Neuronal stem cell (in vitro differentiated cells): ENCODE measurements around the gene RUNX2.

Experiments used
- DNase-seq: peaks from one replicate; pipeline ENCODE4 v3.0.0-alpha.2; 2013; ENCODE audit warnings: low spot score
- H2AFZ ChIP-seq: one replicate; pipeline ENCODE4 v1.6.1; 2013; ENCODE audit warnings: mild to moderate bottlenecking, low read length, inconsistent platforms
- H2AK5ac ChIP-seq: 2 replicates; pipeline ENCODE4 v1.6.1; 2013; ENCODE audit warnings: low read depth, mild to moderate bottlenecking, inconsistent platforms, low read length, moderate library complexity, mixed read lengths
- H2BK120ac ChIP-seq: 2 replicates; pipeline ENCODE4 v1.6.1; 2013; ENCODE audit warnings: low read depth, mild to moderate bottlenecking, inconsistent platforms, low read length, moderate library complexity, mixed read lengths
- H2BK12ac ChIP-seq: one replicate; pipeline ENCODE4 v1.6.1; 2013; ENCODE audit warnings: low read length, inconsistent platforms
- H2BK15ac ChIP-seq: 2 replicates; pipeline ENCODE4 v1.6.1; 2013; ENCODE audit warnings: mild to moderate bottlenecking, low read length, inconsistent platforms, mixed read lengths
- H2BK5ac ChIP-seq: one replicate; pipeline ENCODE4 v1.6.1; 2013; ENCODE audit warnings: inconsistent platforms, mild to moderate bottlenecking, low read length, moderate library complexity
- H3K14ac ChIP-seq: one replicate; pipeline ENCODE4 v1.6.1; 2013; ENCODE audit warnings: low read length, inconsistent platforms
- H3K18ac ChIP-seq: 2 replicates; pipeline ENCODE4 v1.6.1; 2013; ENCODE audit warnings: low read length, inconsistent platforms
- H3K23ac ChIP-seq: 2 replicates; pipeline ENCODE4 v1.6.1; 2013; ENCODE audit warnings: low read depth, mild to moderate bottlenecking, mixed read lengths, low read length, inconsistent platforms; ENCODE audit not compliant: poor library complexity
- H3K27ac ChIP-seq: replicated peaks from 3 replicates; pipeline ENCODE4 v1.5.1; 2013; ENCODE audit warnings: low read length, inconsistent platforms
- H3K27me3 ChIP-seq, 3 experiments: 2 replicates each; pipeline ENCODE4 v1.6.1; 2013; ENCODE audit warnings: low read length in 3 of 3, mild to moderate bottlenecking in 2 of 3, inconsistent platforms in 1 of 3, low read depth in 1 of 3, mixed read lengths in 1 of 3, moderate library complexity in 1 of 3; ENCODE audit not compliant: control insufficient read depth in 3 of 3, insufficient read depth in 3 of 3
- H3K36me3 ChIP-seq, 2 donors: replicated peaks in 1 of 2; 2 replicates each; pipeline ENCODE4 v1.6.1; 2013; ENCODE audit warnings: low read length in 2 of 2; ENCODE audit not compliant: control insufficient read depth in 2 of 2, insufficient read depth in 2 of 2
- H3K4ac ChIP-seq: 2 replicates; pipeline ENCODE4 v1.6.1; 2013; ENCODE audit warnings: inconsistent platforms, mild to moderate bottlenecking, low read length, moderate library complexity
- H3K4me1 ChIP-seq, 2 donors: 1 replicate in 1 of 2; 2 replicates in 1 of 2; pipeline ENCODE4 v1.6.1; 2013; ENCODE audit warnings: low read length in 2 of 2, low read depth in 1 of 2; ENCODE audit not compliant: control insufficient read depth in 2 of 2, insufficient read depth in 1 of 2
- H3K4me2 ChIP-seq: one replicate; pipeline ENCODE4 v1.6.1; 2013; ENCODE audit warnings: mild to moderate bottlenecking, low read length, inconsistent platforms; ENCODE audit not compliant: insufficient read depth, poor library complexity, severe bottlenecking
- H3K4me3 ChIP-seq, 2 donors: 2 replicates each; pipeline ENCODE4 v1.5.1; 2013; ENCODE audit warnings: low read length in 2 of 2, mild to moderate bottlenecking in 2 of 2, inconsistent platforms in 1 of 2, moderate library complexity in 1 of 2
- H3K79me1 ChIP-seq: one replicate; pipeline ENCODE4 v1.6.1; 2013; ENCODE audit warnings: low read depth, mild to moderate bottlenecking, inconsistent platforms, low read length, moderate library complexity
- H3K9ac ChIP-seq: one replicate; pipeline ENCODE4 v1.6.1; 2013; ENCODE audit warnings: mild to moderate bottlenecking, low read depth, low read length, inconsistent platforms; ENCODE audit not compliant: poor library complexity
- H3K9me3 ChIP-seq, 2 donors: replicated peaks in 1 of 2; 2 replicates each; pipeline versions ENCODE3 to v1.6.1; 2013; ENCODE audit warnings: low read length in 2 of 2, mild to moderate bottlenecking in 2 of 2, inconsistent platforms in 1 of 2, low read depth in 1 of 2, mixed read lengths in 1 of 2, moderate library complexity in 1 of 2; ENCODE audit not compliant: control insufficient read depth in 2 of 2, insufficient read depth in 1 of 2
- H4K8ac ChIP-seq: one replicate; pipeline ENCODE4 v1.6.1; 2013; ENCODE audit warnings: low read depth, mild to moderate bottlenecking, inconsistent platforms, low read length, moderate library complexity
- H4K91ac ChIP-seq: one replicate; pipeline ENCODE4 v1.6.1; 2013; ENCODE audit warnings: low read length, low read depth, mild to moderate bottlenecking, inconsistent platforms; ENCODE audit not compliant: poor library complexity
- WGBS, 2 donors: extraction: QIAGEN DNeasy Blood & Tissue Kit; methylation state at CpG; one replicate each; pipeline ENCODE4 v1.1.7; 2013; ENCODE audit warnings: missing lambda C conversion rate in 2 of 2, mixed read lengths in 1 of 2; ENCODE audit not compliant: insufficient read length in 2 of 2, insufficient replicate concordance in 1 of 2; ENCODE audit errors: extremely low coverage in 2 of 2; 5-methylcytosine and 5-hydroxymethylcytosine counted together

RUNX2 gene

GRCh38 chr6:45432977-45433376 lies 104.8 kb downstream of the RUNX2 start:
- Histone ChIP-seq H2BK15ac (no peak overlapping the region), H3K4me3 (no peak overlapping the region), H3K36me3 (peaks cover 0 to 94% of the 10 kb centered on the region in 2 donors), H2AFZ (no peak overlapping the region), H2BK120ac (no peak overlapping the region), H3K9me3 (no peaks in the 10 kb centered on the region), H3K18ac (no peak overlapping the region), H2AK5ac (no peak overlapping the region), H3K4ac (no peak overlapping the region), H2BK5ac (no peak overlapping the region), H3K9ac (no peak overlapping the region), H3K27me3 (no peaks in the 10 kb centered on the region), H2BK12ac (no peak overlapping the region), H3K14ac (no peak overlapping the region), H3K79me1 (no peaks in the 10 kb centered on the region), H3K4me2 (no peak overlapping the region), H3K23ac (no peak overlapping the region), H3K27ac (no peak overlapping the region), H4K91ac (no peak overlapping the region), H4K8ac (no peak overlapping the region), H3K4me1 (no peaks in the 10 kb centered on the region)
- no peak for DNase-seq
- WGBS, 2 donors, result no CpG with 5 or more reads among the region's 2 CpGs

- no peak for DNase-seq
- Histone ChIP-seq H3K14ac (no peak overlapping the region), H3K36me3 (peaks cover 0 to 94% of the 10 kb centered on the region in 2 donors), H3K4ac (no peak overlapping the region), H3K27me3 (no peaks in the 10 kb centered on the region), H4K91ac (no peak overlapping the region), H3K27ac (no peak overlapping the region), H3K4me1 (no peaks in the 10 kb centered on the region), H3K9ac (no peak overlapping the region), H2BK12ac (no peak overlapping the region), H2BK15ac (no peak overlapping the region), H3K23ac (no peak overlapping the region), H2BK5ac (no peak overlapping the region), H3K79me1 (no peaks in the 10 kb centered on the region), H3K4me2 (no peak overlapping the region), H3K18ac (no peak overlapping the region), H2AFZ (no peak overlapping the region), H4K8ac (no peak overlapping the region), H3K4me3 (no peak overlapping the region), H3K9me3 (no peaks in the 10 kb centered on the region), H2AK5ac (no peak overlapping the region), H2BK120ac (no peak overlapping the region)
- no CpG with 5 or more reads among the region's 2 CpGs for WGBS, 2 donors
These were observed 105.6 kb downstream of the RUNX2 start for GRCh38 chr6:45433533-45434380.

- H4K91ac ChIP-seq, result no peak overlapping the region
- H3K4me2 ChIP-seq, result no peak overlapping the region
- H3K4ac ChIP-seq, result no peak overlapping the region
- no peaks in the 10 kb centered on the region for H3K27me3 ChIP-seq
- H3K23ac ChIP-seq, result no peak overlapping the region
- no peaks in the 10 kb centered on the region for H3K4me1 ChIP-seq
- H3K14ac ChIP-seq, result no peak overlapping the region
- no peak for DNase-seq
- H3K9me3 ChIP-seq, result no peaks in the 10 kb centered on the region
- H3K18ac ChIP-seq, result no peak overlapping the region
- no peak overlapping the region for H2BK15ac ChIP-seq
- H3K4me3 ChIP-seq, result no peak overlapping the region
- no peaks in the 10 kb centered on the region for H3K79me1 ChIP-seq
- H2AK5ac ChIP-seq, result no peak overlapping the region
- H2BK12ac ChIP-seq, result no peak overlapping the region
- no peak overlapping the region for H2BK120ac ChIP-seq
- no peak overlapping the region for H3K9ac ChIP-seq
- no peak overlapping the region for H3K27ac ChIP-seq
- H2AFZ ChIP-seq, result no peak overlapping the region
- H4K8ac ChIP-seq, result no peak overlapping the region
- H3K36me3 ChIP-seq, result peaks cover 0 to 94% of the 10 kb centered on the region in 2 donors
- H2BK5ac ChIP-seq, result no peak overlapping the region
These were observed 106.2 kb downstream of the RUNX2 start for GRCh38 chr6:45434381-45434700.

- peaks cover 0 to 100% of the 10 kb centered on the region in 2 donors for H3K36me3 ChIP-seq
- no peak overlapping the region for H2BK12ac ChIP-seq
- H3K4ac ChIP-seq, result no peak overlapping the region
- no peaks in the 10 kb centered on the region for H3K27me3 ChIP-seq
- H3K9me3 ChIP-seq, result no peaks in the 10 kb centered on the region
- no peaks in the 10 kb centered on the region for H3K79me1 ChIP-seq
- H2AK5ac ChIP-seq, result no peak overlapping the region
- H3K14ac ChIP-seq, result no peak overlapping the region
- H4K8ac ChIP-seq, result no peak overlapping the region
- H4K91ac ChIP-seq, result no peak overlapping the region
- H3K4me2 ChIP-seq, result no peak overlapping the region
- H3K18ac ChIP-seq, result no peak overlapping the region
- no peak for DNase-seq
- no peak overlapping the region for H3K23ac ChIP-seq
- no peak overlapping the region for H3K4me3 ChIP-seq
- no peaks in the 10 kb centered on the region for H3K4me1 ChIP-seq
- H2BK5ac ChIP-seq, result no peak overlapping the region
- no peak overlapping the region for H3K9ac ChIP-seq
- no peak overlapping the region for H3K27ac ChIP-seq
- no CpG with 5 or more reads among the region's 7 CpGs for WGBS, 2 donors
- no peak overlapping the region for H2BK120ac ChIP-seq
- H2AFZ ChIP-seq, result no peak overlapping the region
- no peak overlapping the region for H2BK15ac ChIP-seq
These were observed 108.7 kb downstream of the RUNX2 start for GRCh38 chr6:45436544-45437438.
